ENCODE results near the gene DENND2C.

Gene DENND2C

DNA sequence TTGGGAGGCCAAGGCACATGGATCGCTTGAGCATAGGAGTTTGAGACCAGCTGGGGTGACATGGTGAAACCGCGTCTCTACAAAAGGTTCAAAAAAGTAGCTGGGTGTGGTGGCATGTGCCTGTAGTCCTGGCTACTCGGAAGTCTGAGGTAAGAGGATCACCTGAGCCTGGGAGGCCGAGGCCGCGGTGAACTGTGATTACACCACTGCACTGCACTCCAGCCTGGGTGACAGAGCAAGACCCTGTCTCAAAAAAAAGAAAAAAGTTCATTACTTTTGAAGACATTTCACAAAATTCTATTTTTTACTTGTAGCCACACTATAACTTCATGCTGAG is 2.1 kb upstream of the DENND2C start:
- DNase-seq, result no peak

DNA sequence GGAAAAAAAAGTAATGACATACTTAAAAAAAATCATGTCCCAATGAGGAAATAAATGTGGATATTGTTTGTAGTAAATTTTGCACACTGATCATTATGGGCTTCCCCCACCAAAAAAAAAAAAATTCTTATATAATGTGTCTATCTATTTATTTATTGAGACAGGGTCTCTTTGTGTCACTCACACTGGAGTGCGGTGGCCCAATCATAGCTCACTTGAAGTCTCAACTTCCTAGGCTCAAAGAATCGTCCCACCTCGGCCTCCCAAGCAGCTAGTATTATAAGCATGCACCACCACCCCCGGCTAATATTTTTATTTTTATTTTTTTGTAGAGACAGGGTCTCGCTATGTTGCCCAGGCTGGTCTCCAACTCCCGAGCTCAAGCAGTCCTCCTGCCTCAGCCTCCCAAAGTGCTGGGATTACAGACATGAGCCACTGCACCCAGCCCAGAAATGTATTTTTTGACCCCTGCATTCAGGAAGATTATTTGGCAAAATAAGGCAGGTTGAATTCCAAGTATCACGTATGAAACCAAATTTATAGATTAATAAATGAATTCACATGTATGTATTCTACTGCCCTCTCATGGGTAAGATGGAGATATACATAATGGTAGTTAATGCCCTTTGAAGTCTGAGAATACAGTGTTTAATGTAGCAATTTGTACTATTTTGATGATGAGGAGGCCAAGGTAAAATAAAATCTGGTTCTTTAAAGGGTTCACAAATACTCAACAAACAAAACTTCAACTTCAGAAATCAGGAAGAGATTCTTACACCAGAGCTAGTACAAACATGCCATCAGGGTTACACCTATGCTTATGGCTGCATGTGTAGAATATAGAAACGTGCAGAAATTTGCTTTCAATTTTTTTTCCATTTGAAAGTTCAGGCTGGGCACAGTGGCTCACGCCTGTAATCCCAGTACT is 1.4 kb upstream of the DENND2C start:
- no peak for DNase-seq

- peak; percentile 87 for DNase-seq
These were observed 498 bp upstream of the DENND2C start for GRCh38 chr1:114670083-114671010.

DNA sequence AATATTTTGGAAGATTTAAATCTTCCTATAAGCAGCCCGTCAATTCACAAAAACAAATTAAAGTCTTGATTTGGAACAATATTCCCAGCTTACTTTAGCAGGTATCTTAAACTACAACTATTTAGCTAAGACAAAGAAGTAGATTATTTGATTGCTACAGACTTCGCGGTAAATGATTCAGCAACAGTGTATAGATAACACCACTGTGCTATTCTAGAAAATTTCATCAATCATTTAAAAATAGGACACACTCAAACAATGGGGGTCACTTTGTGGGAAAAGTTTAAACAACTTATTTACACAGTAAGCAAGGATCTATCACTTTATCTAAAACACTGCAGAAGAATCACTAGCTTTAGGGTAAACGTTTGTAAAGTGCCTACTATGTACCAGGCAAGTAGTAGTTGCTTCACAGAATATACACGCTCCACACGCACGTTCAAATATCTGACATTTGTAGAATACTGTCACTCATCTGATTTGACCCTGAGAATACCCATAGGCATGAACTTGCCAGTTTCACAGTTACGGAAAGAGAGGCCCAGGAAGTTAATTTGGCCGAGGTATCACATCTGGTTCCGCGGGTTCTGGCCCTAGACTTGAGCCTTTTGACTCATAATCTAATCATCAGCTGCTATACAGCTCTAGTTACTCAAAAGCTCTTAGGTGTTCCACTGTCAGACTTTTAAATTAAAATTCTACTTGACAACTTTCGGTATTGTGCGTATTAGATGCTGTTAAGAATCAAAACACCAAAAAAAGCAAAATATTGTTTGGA is 876 bp downstream of the DENND2C start:
- DNase-seq, result no peak

DNA sequence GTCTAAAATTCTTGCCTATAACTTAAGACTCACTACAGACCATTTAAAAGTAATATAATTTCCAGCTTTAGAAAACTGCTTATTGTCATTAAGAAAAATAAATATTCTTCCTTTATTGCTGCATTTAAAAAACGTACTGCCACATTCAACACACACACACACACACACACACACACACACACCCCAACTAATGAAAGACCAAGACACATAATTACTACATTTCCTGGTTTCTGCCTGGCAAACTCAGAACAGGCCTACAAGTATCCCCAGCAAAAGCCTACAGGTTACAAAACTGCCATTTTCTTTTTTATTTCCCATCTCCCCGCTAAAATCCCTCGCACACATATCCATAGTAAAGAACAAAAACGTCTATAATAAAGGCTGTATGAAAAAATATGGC is 1.5 kb downstream of the DENND2C start:
- DNase-seq, result no peak

DNA sequence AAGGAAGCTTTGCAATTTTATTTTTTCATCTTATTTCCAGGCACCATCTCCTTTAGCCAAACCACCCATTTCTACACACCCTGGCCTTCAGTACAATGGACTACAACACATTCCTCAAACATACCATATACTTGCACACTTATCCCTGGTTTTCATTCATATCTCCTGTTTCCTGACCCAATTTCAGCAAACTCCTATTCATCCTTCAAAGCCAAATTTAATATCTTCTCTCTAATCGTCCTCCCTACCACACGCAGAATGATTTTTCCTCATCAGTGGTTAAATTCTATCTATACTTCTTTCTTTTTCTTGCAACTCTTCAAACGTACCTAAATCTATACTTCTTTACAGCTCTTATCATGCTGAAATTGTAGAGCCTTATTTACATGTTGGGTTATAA is 2.9 kb downstream of the DENND2C start:
- DNase-seq, result no peak

DNA sequence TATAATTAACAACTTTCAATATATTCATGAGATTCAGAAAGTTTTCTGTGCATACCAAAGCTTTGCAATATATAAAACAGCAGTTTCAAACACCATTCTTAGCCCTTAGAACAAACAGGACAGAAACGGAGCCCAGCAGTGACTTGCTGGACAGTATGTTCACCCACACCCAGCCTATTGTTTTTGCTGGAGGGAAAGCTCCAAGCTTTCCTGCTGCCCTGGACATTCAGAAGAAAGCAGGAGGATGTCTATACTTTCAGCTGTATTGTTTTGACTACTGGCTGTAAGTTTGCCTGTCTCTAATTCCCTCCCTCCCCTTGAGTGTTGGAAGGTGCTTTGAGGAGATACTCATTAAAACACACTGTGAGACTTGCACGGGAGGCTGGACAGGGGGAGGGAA is 9.6 kb downstream of the DENND2C start:
- DNase-seq, result no peak

GRCh38 chr1:114651893-114652292 is 18.0 kb downstream of the DENND2C start:
- no peak for DNase-seq

GRCh38 chr1:114648503-114648902 is 21.3 kb downstream of the DENND2C start:
- no peak for DNase-seq

GRCh38 chr1:114641377-114641776 is 28.5 kb downstream of the DENND2C start:
- DNase-seq, result no peak

GRCh38 chr1:114638910-114639309 is 30.9 kb downstream of the DENND2C start:
- no peak for DNase-seq

DNA sequence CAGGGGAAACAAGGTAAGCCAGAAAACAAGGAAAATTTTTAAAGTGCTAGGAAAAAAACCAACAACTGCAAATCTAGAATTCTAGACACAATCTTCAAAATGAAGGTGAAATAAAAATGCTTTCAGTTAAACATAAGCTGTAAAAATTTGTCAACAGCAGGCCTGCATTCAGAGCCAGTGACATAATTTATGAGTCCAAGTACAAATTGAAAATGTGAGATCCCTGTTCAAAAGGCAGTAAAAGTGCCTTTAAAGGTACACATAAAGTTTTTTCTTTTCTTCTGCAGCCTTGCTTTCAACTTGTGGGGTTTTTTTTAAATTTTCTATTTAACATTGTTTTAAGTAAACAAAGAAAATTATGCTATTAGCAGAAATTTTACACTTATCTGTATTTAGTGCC is 37.4 kb downstream of the DENND2C start:
- no peak for DNase-seq

DNA sequence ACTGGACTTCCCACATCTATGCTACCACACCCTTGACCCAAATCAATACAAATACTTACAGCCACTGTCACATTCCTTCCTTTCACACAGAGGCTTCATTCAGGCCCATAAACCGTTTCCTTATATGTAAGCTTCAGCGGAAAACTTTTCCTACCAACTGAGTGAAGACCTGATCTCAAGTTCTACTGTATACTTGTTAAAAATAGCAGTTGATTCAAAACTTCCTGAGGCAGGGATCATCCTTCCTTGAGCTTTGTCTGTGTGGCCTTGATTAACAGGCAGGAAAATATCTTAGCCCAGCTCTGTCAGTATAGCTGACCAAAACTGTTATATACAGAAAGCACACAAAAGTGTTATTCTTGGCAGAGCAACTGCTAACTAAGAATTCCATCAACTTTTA is 42.7 kb downstream of the DENND2C start:
- DNase-seq, result no peak

DNA sequence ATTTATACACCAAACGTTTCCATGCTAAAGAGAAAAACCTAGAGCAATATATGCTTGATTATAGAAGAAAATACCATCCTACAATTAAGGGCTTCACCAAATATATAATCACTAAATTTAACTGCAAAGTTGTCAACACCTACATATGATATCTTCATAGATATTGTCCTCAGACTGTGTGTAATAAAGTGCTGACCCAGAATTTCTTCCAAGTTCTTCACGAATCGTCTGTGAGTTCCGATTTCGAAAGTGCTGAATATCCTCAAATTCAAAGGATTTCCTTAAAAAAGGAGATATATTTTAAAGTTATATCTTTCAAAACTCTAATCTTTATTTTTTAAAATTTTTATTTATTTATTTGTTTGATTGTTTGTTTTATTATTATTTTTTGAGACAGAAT is 46.5 kb downstream of the DENND2C start:
- no peak for DNase-seq

GRCh38 chr1:114620419-114620818 is 49.4 kb downstream of the DENND2C start:
- no peak for DNase-seq

- DNase-seq, result no peak
These were observed 51.2 kb downstream of the DENND2C start for GRCh38 chr1:114618606-114619005.

- no peak for DNase-seq
These were observed 59.2 kb downstream of the DENND2C start for GRCh38 chr1:114610546-114611245.

DNA sequence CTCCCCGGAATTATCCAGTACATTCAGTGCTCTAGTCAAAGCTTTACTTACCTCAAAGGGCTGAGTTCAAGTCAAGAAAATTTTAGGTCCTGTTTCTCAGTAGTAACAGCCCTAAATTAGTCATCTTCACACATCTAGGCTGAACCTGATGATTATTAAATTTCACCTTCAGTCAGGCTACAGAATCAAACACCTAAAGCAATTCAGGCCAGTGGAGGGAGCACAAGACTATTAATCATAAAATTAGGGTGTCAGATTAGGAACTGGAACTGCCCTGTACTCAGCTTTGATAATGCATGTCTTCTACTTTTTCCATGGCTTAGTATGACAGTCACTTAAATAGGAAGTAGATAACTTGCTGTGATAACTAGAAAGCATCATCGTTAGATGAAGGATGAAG is 60.0 kb downstream of the DENND2C start:
- DNase-seq, result no peak

DNA sequence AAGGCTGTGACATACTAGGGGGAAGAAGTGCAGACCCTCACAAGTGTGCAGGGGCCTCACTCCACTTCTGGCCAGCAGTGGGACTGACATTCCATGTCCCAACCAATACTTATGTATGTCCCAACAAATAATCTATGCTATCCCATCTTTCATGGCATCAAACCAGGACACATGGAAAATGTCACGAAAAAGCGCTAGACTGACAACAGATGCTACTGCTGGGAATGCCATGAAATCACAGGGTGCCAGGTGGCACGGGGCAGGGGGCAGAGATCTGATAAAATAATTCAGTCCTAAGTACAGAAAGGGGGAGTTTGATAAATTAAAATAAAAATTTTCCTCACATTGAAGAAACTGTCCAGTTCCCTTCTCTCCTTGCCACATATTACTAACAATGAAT is 60.8 kb downstream of the DENND2C start:
- DNase-seq, result no peak

- no peak for DNase-seq
These were observed 62.6 kb downstream of the DENND2C start for GRCh38 chr1:114607223-114607622.

DNA sequence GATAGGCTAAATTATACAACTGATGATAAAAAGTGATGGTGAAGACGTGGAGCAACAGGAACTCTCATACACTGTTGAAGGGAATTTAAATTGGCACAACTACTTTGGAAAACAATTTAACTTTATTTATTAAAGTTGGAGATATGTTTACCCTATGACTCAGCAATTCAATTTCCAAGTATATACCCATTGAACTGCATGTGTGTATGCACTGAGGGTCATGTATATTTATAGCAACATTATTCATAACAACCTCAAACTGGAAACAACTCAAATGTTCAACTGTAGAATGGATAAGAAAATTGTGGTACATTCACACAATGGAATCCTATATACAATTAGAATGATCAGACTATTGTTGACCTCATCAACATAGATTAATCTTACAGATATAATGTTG is 71.9 kb downstream of the DENND2C start:
- DNase-seq, result no peak

DNA sequence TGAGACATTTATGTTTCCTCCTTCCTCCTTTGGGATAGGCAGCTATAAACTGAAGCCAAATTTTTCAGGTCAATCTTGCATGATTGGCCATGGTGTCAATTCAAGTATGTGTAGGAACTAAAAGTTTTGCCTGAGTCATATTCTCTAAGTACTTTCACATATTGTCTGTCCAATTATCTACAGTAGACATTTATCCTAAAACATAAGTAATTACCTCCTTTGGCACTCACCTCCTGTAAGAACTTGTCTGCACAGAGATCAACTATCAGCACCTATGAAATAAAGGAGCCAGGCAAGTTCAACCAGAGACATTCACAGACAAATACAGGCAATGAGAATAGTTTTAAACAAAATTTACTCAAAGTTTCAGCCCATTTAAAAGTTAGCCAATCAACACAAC is 74.2 kb downstream of the DENND2C start:
- no peak for DNase-seq

Measured in T-helper 9 cell (primary cell).